ENCODE data around the gene PTPRN2. TPM values are rescaled to one million over a fixed set of nuclear protein-coding genes. Genes with fewer than 3 reads are reported as not detected.

The PTPRN2 gene
- total RNA-seq, 1 donor from 2014 or later, result 2.4 TPM

GRCh38 chr7:158490171-158490782 lies 97.3 kb downstream of the PTPRN2 start:
- no peak for DNase-seq (ENCODE audit: low read depth in 2 of 2)

- DNase-seq (ENCODE audit: low read depth in 2 of 2), result no peak
Measured at GRCh38 chr7:158489462-158490155, 98.0 kb downstream of the PTPRN2 start.

- no peak for DNase-seq (ENCODE audit: low read depth in 2 of 2)
Measured at GRCh38 chr7:158488181-158488971, 99.2 kb downstream of the PTPRN2 start.

- no peak for DNase-seq (ENCODE audit: low read depth in 2 of 2)
Measured at GRCh38 chr7:158487631-158488151, 99.9 kb downstream of the PTPRN2 start.

- no peak for DNase-seq (ENCODE audit: low read depth in 2 of 2)
Measured at GRCh38 chr7:158486919-158487318, 100.7 kb downstream of the PTPRN2 start.

- no peak for DNase-seq (ENCODE audit: low read depth in 2 of 2)
Measured at GRCh38 chr7:158484801-158485531, 102.7 kb downstream of the PTPRN2 start.

- no peak for DNase-seq (ENCODE audit: low read depth in 2 of 2)
Measured at GRCh38 chr7:158482480-158482879, 105.1 kb downstream of the PTPRN2 start.

- DNase-seq (ENCODE audit: low read depth in 2 of 2), result no peak
Measured at GRCh38 chr7:158479664-158480025, 108.0 kb downstream of the PTPRN2 start.

- DNase-seq (ENCODE audit: low read depth in 2 of 2), result no peak
Measured at GRCh38 chr7:158479021-158479663, 108.5 kb downstream of the PTPRN2 start.

- no peak for DNase-seq (ENCODE audit: low read depth in 2 of 2)
Measured at GRCh38 chr7:158477866-158478265, 109.8 kb downstream of the PTPRN2 start.

GRCh38 chr7:158476331-158476932 lies 111.2 kb downstream of the PTPRN2 start:
- no peak for DNase-seq (ENCODE audit: low read depth in 2 of 2)

GRCh38 chr7:158475679-158476052 lies 112.0 kb downstream of the PTPRN2 start:
- DNase-seq (ENCODE audit: low read depth in 2 of 2), result no peak

GRCh38 chr7:158475036-158475678 lies 112.5 kb downstream of the PTPRN2 start:
- DNase-seq (ENCODE audit: low read depth in 2 of 2), result no peak

- DNase-seq (ENCODE audit: low read depth in 2 of 2), result no peak
Measured at GRCh38 chr7:158474488-158474887, 113.1 kb downstream of the PTPRN2 start.

GRCh38 chr7:158473946-158474345 lies 113.7 kb downstream of the PTPRN2 start:
- DNase-seq (ENCODE audit: low read depth in 2 of 2), result no peak

GRCh38 chr7:158473221-158473620 lies 114.4 kb downstream of the PTPRN2 start:
- no peak for DNase-seq (ENCODE audit: low read depth in 2 of 2)

- no peak for DNase-seq (ENCODE audit: low read depth in 2 of 2)
Measured at GRCh38 chr7:158472596-158472995, 115.0 kb downstream of the PTPRN2 start.

GRCh38 chr7:158471716-158472115 lies 115.9 kb downstream of the PTPRN2 start:
- DNase-seq (ENCODE audit: low read depth in 2 of 2), result no peak

GRCh38 chr7:158470336-158470735 lies 117.3 kb downstream of the PTPRN2 start:
- DNase-seq (ENCODE audit: low read depth in 2 of 2), result no peak

- no peak for DNase-seq (ENCODE audit: low read depth in 2 of 2)
Measured at GRCh38 chr7:158469396-158470051, 118.1 kb downstream of the PTPRN2 start.
